Measurements from ENCODE around the gene CDK5.

DNA sequence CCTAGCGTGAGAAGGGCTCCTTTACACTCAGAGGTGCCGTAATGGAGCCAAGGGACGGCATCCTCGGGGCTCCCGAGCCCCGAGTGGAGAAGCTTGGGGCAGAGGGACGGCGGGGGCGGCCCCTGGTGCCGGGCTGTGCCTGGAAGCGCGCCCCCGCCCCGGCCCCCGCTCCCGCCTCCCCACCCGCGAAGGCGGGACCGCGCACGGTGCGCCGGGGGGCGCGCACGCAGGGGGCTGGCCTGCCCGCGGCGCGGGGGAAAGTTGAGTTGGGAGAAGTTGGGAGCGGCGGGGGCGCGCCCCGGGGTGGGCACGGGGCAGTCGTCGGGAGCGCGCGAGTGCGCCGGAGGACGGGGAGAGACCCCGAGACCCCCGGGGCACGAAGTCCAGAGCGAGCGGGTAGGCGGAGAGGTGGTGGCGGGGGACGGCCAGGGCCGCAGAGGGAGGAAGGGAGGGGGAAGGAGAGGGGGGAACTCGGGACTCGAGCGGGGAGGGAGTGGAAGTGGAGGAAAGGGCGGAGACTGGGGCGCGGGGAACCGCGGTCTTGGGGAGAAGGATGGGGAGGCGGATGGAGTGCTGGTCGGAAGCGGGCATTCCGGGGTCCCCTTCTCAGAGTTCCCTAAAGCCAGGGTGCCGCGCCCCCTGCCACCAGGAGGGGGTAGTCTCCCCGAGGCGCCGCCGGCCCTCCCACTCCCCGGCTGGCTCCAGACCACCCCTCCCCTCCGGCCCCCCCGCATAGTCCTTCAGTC is 1.8 kb upstream of the CDK5 start, which contains the start of gene SLC4A2:
- TF ChIP-seq, protein P1, sequence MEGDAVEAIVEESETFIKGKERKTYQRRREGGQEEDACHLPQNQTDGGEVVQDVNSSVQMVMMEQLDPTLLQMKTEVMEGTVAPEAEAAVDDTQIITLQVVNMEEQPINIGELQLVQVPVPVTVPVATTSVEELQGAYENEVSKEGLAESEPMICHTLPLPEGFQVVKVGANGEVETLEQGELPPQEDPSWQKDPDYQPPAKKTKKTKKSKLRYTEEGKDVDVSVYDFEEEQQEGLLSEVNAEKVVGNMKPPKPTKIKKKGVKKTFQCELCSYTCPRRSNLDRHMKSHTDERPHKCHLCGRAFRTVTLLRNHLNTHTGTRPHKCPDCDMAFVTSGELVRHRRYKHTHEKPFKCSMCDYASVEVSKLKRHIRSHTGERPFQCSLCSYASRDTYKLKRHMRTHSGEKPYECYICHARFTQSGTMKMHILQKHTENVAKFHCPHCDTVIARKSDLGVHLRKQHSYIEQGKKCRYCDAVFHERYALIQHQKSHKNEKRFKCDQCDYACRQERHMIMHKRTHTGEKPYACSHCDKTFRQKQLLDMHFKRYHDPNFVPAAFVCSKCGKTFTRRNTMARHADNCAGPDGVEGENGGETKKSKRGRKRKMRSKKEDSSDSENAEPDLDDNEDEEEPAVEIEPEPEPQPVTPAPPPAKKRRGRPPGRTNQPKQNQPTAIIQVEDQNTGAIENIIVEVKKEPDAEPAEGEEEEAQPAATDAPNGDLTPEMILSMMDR (IDR thresholded peaks at IDR 0.05), result peak; percentile 30 to 64 (median 56)
- peak; percentile 23 to 56 for TF ChIP-seq POLR2AphosphoS5 (IDR thresholded peaks at IDR 0.05)

All from upper lobe of left lung (tissue), 4 donors.